Fibroblast of the conjunctiva (primary cell): Measurements from ENCODE around the gene REP15.
A peak's percentile ranks its signal among the peaks of the same experiment; 100 is the strongest.
"Not testable (repeated sequence)": the region's sequence is repeated elsewhere in the genome, so short reads cannot be mapped to it uniquely, and the experiment has no call there.

Experiments
- DNase-seq: peaks from one replicate; pipeline ENCODE4 v3.0.0-alpha.2; 2010; ENCODE audit warnings: low read depth

The REP15 gene

DNA sequence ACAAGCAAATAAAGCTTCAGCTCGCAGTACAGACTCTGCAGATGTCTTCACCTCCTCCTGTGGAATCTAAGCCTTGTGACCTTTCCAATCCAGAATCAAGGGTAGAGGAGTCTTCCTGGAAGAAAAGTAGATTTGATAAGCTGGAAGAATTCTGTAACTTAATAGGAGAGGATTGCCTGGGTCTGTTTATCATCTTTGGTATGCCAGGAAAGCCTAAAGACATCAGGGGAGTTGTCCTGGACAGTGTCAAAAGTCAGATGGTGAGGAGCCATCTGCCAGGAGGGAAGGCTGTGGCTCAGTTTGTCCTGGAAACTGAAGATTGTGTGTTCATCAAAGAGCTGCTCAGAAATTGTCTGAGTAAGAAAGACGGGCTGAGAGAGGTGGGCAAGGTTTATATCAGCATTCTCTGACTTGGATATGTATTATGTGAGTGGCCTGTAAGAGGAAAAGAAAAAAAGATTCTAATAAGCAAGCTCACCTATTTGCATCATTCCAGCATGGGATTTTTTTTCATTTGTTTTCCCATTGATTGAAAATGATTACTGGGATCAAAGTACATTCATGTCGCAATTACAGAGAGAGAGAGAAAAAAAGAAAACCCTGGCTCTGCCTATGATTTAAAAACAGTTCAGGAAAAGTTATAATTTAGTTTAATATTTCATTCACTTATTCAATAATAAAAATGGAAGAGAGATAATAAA is 767 bp downstream of the REP15 start:
- no peak for DNase-seq

GRCh38 chr12:27703720-27704452 is 7.6 kb downstream of the REP15 start:
- DNase-seq = peak; percentile 96

- DNase-seq = no peak
Measured at GRCh38 chr12:27705263-27705662, 9.0 kb downstream of the REP15 start.

DNA sequence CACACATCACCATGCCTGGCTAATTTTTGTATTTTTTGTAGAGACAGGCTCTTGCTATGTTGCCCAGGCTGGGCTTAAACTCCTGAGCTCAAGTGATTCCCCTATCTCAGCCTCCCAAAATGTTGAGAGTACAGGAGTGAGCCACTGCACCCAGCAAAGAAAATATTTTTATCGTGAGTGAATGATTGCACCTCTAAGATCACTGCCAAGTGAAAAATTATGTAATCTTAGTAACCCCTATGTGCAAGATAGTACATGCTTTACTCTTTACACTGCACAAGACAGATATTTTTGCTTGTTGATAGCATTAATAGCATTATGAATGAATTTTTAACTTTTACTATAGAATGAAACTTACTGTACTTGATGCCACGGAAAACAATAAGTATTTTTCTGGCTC is 11.0 kb downstream of the REP15 start:
- no peak for DNase-seq

DNA sequence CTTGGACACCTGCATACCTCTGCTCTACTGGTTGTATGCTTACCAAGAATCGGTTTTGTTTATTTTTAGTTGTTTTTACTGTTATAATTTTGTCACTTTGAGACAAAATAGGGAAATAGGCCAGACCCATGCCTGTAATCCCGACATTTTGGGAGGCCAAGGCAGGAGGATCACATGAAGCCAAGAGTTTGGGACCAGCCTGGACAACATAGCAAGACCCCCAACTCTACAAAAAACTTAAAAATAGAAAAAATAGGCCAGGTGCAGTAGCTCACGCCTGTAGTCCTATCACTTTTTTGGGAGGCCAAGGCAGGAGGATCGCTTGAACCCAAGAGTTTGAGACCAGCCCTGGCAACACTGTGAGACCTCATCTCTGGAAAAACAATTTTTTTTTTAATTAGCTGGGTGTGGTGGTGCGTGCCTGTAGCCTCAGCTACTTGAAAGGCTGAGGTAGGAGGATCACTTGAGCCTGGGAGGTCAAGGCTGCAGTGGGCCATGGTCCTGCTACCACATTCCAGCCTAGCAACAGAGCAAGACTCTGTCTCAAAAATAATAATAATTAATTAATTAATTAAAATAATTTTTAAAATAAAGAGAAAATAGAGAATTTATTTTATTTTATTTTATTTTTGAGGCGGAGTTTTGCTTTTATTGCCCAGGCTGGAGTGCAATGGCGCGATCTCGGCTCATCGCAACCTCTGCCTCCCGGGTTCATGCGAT is 13.1 kb downstream of the REP15 start:
- DNase-seq = no peak

DNA sequence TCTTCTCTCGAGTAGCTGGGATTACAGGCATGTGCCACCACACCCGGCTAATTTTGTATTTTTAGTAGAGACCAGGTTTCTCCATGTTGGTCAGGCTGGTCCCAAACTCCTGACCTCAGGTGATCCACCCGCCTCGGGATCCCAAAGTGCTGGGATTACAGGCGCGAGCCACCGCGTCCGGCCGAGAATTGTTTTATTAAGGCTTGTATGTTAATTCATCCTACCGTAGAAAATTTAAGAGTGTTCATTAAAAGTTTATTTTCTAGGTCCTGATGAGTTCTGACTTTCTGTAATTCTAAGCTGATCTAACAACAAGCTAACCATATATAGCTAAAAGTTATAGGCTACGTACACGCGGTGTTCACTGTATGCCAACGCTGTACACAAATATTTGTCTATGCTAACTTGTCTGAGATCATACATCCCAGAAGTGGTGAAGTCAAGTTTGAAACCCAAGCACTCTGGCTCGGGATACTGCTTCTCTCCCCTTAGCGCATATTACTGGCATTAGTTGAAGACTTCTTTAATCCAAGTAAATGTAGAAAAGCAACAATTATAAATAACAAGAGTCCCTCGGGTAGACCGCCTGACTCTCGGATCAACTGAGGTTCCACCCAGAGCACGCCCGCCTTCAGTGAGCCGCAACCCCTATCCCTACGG is 13.8 kb downstream of the REP15 start:
- peak; percentile 34 for DNase-seq

GRCh38 chr12:27710592-27711316 is 14.5 kb downstream of the REP15 start, which contains the start of gene MRPS35:
MRPS35 (plus strand) TSS chr12:27710832; CDS start chr12:27710844, 12 bp downstream.
- DNase-seq = peak; percentile 81

DNA sequence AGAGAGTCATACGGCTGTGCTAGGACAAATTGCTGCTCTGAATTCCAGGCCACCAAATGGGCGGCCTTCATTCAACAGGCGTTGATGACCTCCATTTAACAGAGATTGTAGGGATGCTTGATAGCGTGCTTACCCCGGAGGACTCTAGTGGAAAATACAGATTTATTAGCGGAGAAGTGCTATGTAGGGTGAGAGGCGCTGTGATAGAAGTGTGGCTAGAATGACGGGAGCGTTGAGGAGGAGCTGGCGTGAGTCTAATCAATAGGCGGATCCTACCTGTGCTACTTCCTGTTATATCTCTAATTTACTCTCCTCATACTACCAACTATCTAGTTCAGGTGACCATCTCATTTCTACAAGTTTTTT is 15.1 kb downstream of the REP15 start:
- DNase-seq = no peak

DNA sequence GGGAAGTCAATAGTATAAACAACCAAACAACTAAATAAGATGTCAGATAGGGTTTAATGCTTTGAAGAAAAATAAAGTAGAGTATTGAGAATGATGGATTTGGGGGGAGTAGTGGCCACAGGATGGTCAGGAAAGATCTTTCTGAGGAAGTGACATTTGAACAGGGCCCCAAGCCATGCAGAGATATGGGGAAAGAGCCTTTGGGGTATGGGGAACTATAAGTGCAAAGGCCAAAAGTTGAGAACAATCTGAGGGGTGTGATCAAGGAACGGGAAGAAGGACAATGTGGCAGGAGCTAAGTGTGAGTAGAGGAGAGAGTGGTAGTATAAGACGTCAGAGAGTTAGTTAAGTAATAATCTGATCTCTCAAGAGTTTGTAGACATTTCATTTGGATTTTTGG is 15.7 kb downstream of the REP15 start:
- DNase-seq = no peak

GRCh38 chr12:27723212-27723611 is 27.0 kb downstream of the REP15 start:
- DNase-seq = no peak

DNA sequence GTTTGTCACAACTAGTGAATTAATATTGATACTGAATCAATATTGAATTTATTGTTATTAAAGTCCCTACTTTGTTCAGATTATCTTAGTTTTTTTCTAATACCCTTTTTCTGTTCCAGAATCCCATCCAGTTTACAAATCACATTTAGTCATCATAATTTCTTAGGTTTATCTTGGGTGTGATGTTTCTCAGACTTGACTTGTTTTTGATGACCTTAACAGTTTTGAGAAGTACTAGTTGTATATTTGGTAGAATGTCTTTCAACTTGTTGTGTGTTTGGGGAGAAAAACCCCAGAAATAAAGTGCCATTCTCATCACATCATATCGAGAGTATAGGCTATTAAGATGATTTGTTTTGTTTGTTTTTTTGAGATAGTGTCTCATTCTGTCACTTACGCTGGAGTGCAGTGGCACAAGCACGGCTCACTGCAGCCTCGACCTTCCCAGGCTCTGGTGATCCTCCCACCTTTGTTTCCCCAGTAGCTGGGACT is 33.9 kb downstream of the REP15 start:
- DNase-seq = no peak

- DNase-seq = no peak
Measured at GRCh38 chr12:27732281-27732680, 36.0 kb downstream of the REP15 start.

GRCh38 chr12:27733052-27733656 is 36.9 kb downstream of the REP15 start:
- peak; percentile 35 for DNase-seq

- no peak for DNase-seq
Measured at GRCh38 chr12:27733791-27734190, 37.5 kb downstream of the REP15 start.

GRCh38 chr12:27734321-27734720 is 38.1 kb downstream of the REP15 start:
- DNase-seq = not testable (repeated sequence)

- no peak for DNase-seq
Measured at GRCh38 chr12:27743601-27744000, 47.4 kb downstream of the REP15 start.

- not testable (repeated sequence) for DNase-seq
Measured at GRCh38 chr12:27745734-27746133, 49.5 kb downstream of the REP15 start.
